ENCODE data around the gene ASH1L. TPM values are rescaled to one million over a fixed set of nuclear protein-coding genes. Genes with fewer than 3 reads are reported as not detected.
"Not testable (repeated sequence)": the region's sequence is repeated elsewhere in the genome, so short reads cannot be mapped to it uniquely, and the experiment has no call there.

The ASH1L gene
- total RNA-seq, 2 donors from 2014 or later, result 34.0 to 51.4 TPM

DNA sequence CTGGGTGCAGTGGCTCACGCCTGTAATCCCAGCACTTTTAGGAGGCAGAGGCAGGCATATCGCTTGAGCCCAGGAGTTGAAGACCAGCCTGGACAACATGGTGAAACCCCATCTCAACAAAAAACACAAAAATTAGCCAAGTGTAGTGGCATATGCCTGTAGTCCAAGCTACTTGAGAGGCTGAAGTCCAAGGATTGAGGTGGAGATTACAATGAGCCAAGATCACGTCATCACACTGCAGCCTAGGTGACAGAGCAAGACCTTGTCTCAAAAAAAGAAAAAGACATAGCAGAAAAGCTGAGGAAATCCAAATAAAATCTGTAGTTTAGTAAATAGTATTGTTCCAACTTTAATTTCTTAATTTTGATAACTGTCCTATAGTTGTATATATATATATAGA, 11.5 kb upstream of the ASH1L start:
- TF ChIP-seq CTCF (IDR thresholded peaks at IDR 0.05) (no peak), POLR2A (IDR thresholded peaks at IDR 0.05) (no peak)
- 68 to 77% methylated on average over 3 of the region's 3 CpGs for WGBS, 2 donors
- Histone ChIP-seq H3K27ac (no peak overlapping the region), H3K27me3 (no peaks in the 10 kb centered on the region), H3K4me3 (no peak overlapping the region), H3K9me3 (no peaks in the 10 kb centered on the region), H3K4me1 (peaks cover 4% of the 10 kb centered on the region), H3K36me3 (replicated peaks in 1 of 2; ENCODE audit: insufficient read depth in 1 of 2, low read depth in 2 of 2) (no peaks in the 10 kb centered on the region)
- intact Hi-C loops (cut with DNase I), result no loop called here
- DNase-seq (peak in 3 of 4 donors; percentile 15 to 50 (median 41)), ATAC-seq (peak; percentile 81)

DNA sequence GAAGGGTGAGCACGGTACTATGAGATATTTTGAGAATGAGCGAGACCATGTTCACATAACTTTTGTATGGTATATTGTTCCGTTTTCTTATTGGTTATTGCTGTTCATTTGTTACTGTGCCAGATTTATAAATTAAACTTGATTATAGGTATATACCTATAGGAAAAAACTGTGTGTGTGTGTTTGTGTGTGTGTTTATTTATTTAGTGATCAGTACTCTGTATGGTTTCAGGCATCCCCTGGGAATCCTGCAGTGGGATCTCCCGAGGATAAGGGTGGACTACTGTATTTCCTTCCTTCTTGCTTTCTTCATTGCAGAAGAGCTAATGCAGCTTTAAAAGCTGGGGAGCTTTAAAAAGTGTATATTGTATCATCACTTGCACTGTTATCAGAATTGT, 8.0 kb upstream of the ASH1L start:
- peaks cover 4% of the 10 kb centered on the region for H3K4me1 ChIP-seq
- no peaks in the 10 kb centered on the region for H3K27me3 ChIP-seq
- 67 to 71% methylated on average over 4 of the region's 4 CpGs for WGBS, 2 donors
- no peaks in the 10 kb centered on the region for H3K9me3 ChIP-seq
- ATAC-seq (no peak), DNase-seq (no peak)
- H3K36me3 ChIP-seq (replicated peaks in 1 of 2; ENCODE audit: insufficient read depth in 1 of 2, low read depth in 2 of 2), result no peaks in the 10 kb centered on the region
- intact Hi-C loops (cut with DNase I), result no loop called here
- no peak overlapping the region for H3K4me3 ChIP-seq
- H3K27ac ChIP-seq, result no peak overlapping the region
- no peak for TF ChIP-seq CTCF (IDR thresholded peaks at IDR 0.05)
- no peak for TF ChIP-seq POLR2A (IDR thresholded peaks at IDR 0.05)

DNA sequence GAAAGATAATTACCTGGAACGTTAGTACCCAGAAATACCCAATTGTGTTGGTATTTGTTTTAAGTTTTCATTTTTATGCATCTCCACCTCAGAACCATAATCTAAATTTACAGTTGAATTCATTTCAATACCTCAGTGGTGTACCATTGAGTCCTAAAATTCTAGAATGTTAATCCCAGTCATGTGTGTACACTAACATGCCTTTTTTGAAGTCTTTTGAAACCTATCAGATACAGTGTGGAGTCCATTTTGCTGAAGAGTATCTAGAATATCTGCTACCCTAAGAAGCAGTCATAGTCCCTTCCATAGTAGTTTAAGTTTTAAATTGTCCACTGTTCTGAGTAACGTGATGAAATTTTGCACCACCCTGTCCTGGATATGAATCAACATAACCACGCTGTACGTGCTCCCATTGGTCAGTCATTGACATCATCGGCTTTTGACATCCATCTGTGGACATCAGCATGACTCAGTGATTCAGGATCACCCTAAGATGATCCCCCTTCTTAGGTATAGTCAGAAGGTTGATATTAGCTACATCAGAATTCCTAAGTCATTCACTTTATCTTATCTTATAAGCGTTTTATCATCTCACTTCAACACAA, 7.5 kb upstream of the ASH1L start:
- no peak overlapping the region for H3K4me3 ChIP-seq
- intact Hi-C loops (cut with DNase I), result no loop called here
- H3K36me3 ChIP-seq (replicated peaks in 1 of 2; ENCODE audit: insufficient read depth in 1 of 2, low read depth in 2 of 2), result no peaks in the 10 kb centered on the region
- no peak for TF ChIP-seq CTCF (IDR thresholded peaks at IDR 0.05)
- ATAC-seq, result no peak
- DNase-seq, result no peak
- no peaks in the 10 kb centered on the region for H3K9me3 ChIP-seq
- 75 to 84% methylated on average over 6 of the region's 6 CpGs for WGBS, 2 donors
- H3K4me1 ChIP-seq, result peaks cover 9% of the 10 kb centered on the region
- H3K27me3 ChIP-seq, result no peaks in the 10 kb centered on the region
- no peak overlapping the region for H3K27ac ChIP-seq

DNA sequence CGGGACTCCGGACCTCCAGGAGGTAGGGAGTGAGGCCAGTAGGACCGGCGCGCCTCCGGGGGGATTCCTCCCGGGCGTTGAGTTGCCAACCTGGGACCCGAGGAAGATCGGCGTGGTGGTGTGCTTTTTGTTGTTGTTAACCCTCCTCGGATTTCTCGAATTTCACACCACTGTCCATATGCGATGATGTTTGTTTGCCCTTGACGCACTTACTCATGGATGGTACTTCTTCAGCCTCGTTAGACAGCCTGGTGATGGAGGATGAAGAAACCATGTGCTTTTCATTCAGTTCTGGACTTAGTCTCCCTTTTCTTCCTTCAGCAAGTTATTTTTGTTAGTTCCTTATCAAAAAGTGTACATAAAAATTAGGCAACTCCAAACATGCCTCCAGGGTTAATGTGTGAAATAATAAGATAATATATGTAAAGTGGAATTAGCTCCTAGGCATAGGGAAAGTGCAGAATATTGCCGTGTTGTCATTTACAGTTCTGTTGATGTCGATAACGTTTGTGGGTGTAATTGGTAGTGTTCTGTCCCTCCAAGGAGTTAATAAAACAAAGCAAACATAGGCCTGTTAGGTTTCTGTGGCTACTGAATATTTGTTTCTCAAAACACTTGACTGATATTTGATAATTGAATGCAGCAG, 897 bp upstream of the ASH1L start:
- ATAC-seq; DNase-seq; H3K27me3 ChIP-seq; H3K9me3 ChIP-seq; H3K36me3 ChIP-seq (replicated peaks in 1 of 2; ENCODE audit: insufficient read depth in 1 of 2, low read depth in 2 of 2); intact Hi-C loops (cut with DNase I): not testable (repeated sequence)
- peak overlapping the region; percentile 94 to 99 (median 96) for H3K27ac ChIP-seq
- peaks cover 34% of the 10 kb centered on the region for H3K4me1 ChIP-seq
- 0% methylated on average over 13 to 19 of the region's 19 CpGs for WGBS, 2 donors
- peak overlapping the region; percentile 77 to 99 for H3K4me3 ChIP-seq

- whole genome bisulfite sequencing, 2 donors, result 0 to 1% methylated on average over 15 to 43 of the region's 56 CpGs
- H3K36me3 ChIP-seq (replicated peaks in 1 of 2; ENCODE audit: insufficient read depth in 1 of 2, low read depth in 2 of 2); H3K27me3 ChIP-seq; H3K9me3 ChIP-seq; intact Hi-C loops (cut with DNase I): not testable (repeated sequence)
- DNase-seq, result peak; percentile 37 to 55 (median 52)
- ATAC-seq, result peak; percentile 17
- Histone ChIP-seq H3K4me3 (peak overlapping the region; percentile 77 to 99), H3K4me1 (peaks cover 36% of the 10 kb centered on the region), H3K27ac (peak overlapping the region; percentile 94 to 99 (median 96))
Observed at GRCh38 chr1:155561779-155562580, 623 bp downstream of the ASH1L start.

Measured in body of pancreas (tissue), 4 donors.